ENCODE measurements around the gene ELOF1. TPM values are rescaled to one million over a fixed set of nuclear protein-coding genes. Genes with fewer than 3 reads are reported as not detected.

Gene ELOF1
- total and polyA plus RNA-seq, 2 of the 13 experiments (the other 11 are each of a cell fraction or from before 2014, with no cell fraction given), result 14.5 to 43.2 TPM

DNA sequence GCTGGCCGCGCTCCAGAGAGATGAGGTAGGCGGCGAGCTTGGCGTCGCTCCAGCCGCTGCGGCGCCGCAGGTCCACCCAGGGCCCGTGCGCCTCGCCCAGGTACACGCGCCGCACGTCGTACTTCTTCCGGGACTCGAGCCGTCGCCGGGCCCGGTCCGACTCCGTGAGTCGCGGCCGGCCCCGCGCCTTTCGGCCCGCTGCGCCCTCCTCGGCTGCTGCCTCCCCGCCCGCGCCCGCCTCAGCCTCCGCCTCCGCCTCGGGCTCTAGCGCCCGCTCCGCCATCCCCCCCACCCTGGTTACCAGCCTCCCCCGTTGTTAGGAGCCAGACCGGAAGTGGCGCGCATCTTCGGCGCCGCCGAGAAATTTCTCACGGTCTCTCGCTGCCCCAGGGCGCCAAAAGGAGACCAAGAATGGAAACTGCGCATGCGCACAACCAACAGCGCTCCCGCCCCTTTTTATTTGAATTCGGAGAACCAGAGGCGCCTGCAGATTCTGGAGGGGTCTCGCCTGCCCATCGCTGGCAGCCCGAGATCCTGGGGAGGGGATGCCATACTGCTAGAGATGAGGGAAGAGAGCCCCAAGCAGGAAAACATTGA lies 53.4 kb downstream of the ELOF1 start, which contains the start of gene ZNF653 (continued):
- TF ChIP-seq CHCHD3 (CRISPR knock-in tag; IDR thresholded peaks at IDR 0.05), result peak; percentile 58; the same call in 1 of the 2 replicates
- TF ChIP-seq SMAD3 (CRISPR knock-in tag; IDR thresholded peaks at IDR 0.05), result no peak
- TF ChIP-seq ZNF563 (CRISPR knock-in tag; IDR thresholded peaks at IDR 0.05), result no peak; the same call in 1 of the 2 replicates
- TF ChIP-seq ZNF672 (CRISPR knock-in tag; IDR thresholded peaks at IDR 0.05), result no peak
- TF ChIP-seq TMF1 (CRISPR knock-in tag; IDR thresholded peaks at IDR 0.05; ENCODE audit: low read depth), result no peak; the same call in 1 of the 2 replicates
- TF ChIP-seq KDM5B (CRISPR knock-in tag; IDR thresholded peaks at IDR 0.05; ENCODE audit: borderline replicate concordance), result 0 out of 2 replicates have a peak, but pooled peaks have one; percentile 58
- TF ChIP-seq, protein P1, sequence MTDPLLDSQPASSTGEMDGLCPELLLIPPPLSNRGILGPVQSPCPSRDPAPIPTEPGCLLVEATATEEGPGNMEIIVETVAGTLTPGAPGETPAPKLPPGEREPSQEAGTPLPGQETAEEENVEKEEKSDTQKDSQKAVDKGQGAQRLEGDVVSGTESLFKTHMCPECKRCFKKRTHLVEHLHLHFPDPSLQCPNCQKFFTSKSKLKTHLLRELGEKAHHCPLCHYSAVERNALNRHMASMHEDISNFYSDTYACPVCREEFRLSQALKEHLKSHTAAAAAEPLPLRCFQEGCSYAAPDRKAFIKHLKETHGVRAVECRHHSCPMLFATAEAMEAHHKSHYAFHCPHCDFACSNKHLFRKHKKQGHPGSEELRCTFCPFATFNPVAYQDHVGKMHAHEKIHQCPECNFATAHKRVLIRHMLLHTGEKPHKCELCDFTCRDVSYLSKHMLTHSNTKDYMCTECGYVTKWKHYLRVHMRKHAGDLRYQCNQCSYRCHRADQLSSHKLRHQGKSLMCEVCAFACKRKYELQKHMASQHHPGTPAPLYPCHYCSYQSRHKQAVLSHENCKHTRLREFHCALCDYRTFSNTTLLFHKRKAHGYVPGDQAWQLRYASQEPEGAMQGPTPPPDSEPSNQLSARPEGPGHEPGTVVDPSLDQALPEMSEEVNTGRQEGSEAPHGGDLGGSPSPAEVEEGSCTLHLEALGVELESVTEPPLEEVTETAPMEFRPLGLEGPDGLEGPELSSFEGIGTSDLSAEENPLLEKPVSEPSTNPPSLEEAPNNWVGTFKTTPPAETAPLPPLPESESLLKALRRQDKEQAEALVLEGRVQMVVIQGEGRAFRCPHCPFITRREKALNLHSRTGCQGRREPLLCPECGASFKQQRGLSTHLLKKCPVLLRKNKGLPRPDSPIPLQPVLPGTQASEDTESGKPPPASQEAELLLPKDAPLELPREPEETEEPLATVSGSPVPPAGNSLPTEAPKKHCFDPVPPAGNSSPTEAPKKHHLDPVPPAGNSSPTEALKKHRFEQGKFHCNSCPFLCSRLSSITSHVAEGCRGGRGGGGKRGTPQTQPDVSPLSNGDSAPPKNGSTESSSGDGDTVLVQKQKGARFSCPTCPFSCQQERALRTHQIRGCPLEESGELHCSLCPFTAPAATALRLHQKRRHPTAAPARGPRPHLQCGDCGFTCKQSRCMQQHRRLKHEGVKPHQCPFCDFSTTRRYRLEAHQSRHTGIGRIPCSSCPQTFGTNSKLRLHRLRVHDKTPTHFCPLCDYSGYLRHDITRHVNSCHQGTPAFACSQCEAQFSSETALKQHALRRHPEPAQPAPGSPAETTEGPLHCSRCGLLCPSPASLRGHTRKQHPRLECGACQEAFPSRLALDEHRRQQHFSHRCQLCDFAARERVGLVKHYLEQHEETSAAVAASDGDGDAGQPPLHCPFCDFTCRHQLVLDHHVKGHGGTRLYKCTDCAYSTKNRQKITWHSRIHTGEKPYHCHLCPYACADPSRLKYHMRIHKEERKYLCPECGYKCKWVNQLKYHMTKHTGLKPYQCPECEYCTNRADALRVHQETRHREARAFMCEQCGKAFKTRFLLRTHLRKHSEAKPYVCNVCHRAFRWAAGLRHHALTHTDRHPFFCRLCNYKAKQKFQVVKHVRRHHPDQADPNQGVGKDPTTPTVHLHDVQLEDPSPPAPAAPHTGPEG (CRISPR knock-in tag; IDR thresholded peaks at IDR 0.05), result peak; percentile 77; the same call in 1 of the 2 replicates
- TF ChIP-seq, protein P2, sequence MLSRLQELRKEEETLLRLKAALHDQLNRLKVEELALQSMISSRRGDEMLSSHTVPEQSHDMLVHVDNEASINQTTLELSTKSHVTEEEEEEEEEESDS (CRISPR knock-in tag; IDR thresholded peaks at IDR 0.05; ENCODE audit: borderline replicate concordance), result no peak
- TF ChIP-seq, protein P3, sequence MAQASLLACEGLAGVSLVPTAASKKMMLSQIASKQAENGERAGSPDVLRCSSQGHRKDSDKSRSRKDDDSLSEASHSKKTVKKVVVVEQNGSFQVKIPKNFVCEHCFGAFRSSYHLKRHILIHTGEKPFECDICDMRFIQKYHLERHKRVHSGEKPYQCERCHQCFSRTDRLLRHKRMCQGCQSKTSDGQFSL (CRISPR knock-in tag; IDR thresholded peaks at IDR 0.05), result peak; percentile 96; the same call in 1 of the 2 replicates
- peak in 1 of 2 experiments; percentile 34; a peak in 1 of 4 replicates for TF ChIP-seq EP300 (IDR thresholded peaks at IDR 0.05; ENCODE audit: low read depth in 2 of 2, low read length in 2 of 2)
- TF ChIP-seq EP300 (CRISPR knock-in tag; IDR thresholded peaks at IDR 0.05; ENCODE audit: borderline replicate concordance), result no peak
- peak; percentile 80 for TF ChIP-seq THAP11 (CRISPR knock-in tag; IDR thresholded peaks at IDR 0.05)
- no peak for TF ChIP-seq MTF2 (CRISPR knock-in tag; IDR thresholded peaks at IDR 0.05; ENCODE audit: borderline replicate concordance)
- TF ChIP-seq, protein P4, sequence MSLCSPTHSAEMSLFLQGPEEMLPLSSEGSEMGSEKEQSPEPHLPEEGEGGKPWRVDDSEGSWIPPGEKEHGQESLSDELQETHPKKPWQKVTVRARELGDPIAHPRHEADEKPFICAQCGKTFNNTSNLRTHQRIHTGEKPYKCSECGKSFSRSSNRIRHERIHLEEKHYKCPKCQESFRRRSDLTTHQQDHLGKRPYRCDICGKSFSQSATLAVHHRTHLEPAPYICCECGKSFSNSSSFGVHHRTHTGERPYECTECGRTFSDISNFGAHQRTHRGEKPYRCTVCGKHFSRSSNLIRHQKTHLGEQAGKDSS (CRISPR knock-in tag; IDR thresholded peaks at IDR 0.05; ENCODE audit: borderline replicate concordance, low read depth), result peak; percentile 37; the same call in 1 of the 2 replicates
- TF ChIP-seq ZNF562 (CRISPR knock-in tag; IDR thresholded peaks at IDR 0.05; ENCODE audit: borderline replicate concordance), result no peak
- peak; percentile 16; the same call in 1 of the 2 replicates for TF ChIP-seq GATA4 (IDR thresholded peaks at IDR 0.05; ENCODE audit: borderline replicate concordance, low read depth)
- TF ChIP-seq ZNF543 (CRISPR knock-in tag; IDR thresholded peaks at IDR 0.05), result peak; percentile 24; the same call in 1 of the 2 replicates
